ENCODE results near the gene CHST15. TPM values are rescaled to one million over a fixed set of nuclear protein-coding genes. Genes with fewer than 3 reads are reported as not detected.

The CHST15 gene
- total and polyA plus RNA-seq, 2 of the 13 experiments (the other 11 are each of a cell fraction or from before 2014, with no cell fraction given): 1.4 to 94.7 TPM

GRCh38 chr10:124035928-124036558, 57.4 kb downstream of the CHST15 start (continued):
- TF ChIP-seq ZBTB14 (CRISPR knock-in tag; IDR thresholded peaks at IDR 0.05): no peak
- TF ChIP-seq ZNF891 (CRISPR knock-in tag; IDR thresholded peaks at IDR 0.05): peak; percentile 62; the same call in 1 of the 2 replicates
- TF ChIP-seq AKNA (CRISPR knock-in tag; IDR thresholded peaks at IDR 0.05; ENCODE audit: borderline replicate concordance): no peak
- peak; percentile 92; the same call in 1 of the 2 replicates for TF ChIP-seq ZKSCAN8 (CRISPR knock-in tag; IDR thresholded peaks at IDR 0.05; ENCODE audit: borderline replicate concordance)
- peak; percentile 68; the same call in 1 of the 2 replicates for TF ChIP-seq MTERF4 (CRISPR knock-in tag; IDR thresholded peaks at IDR 0.05)
- no peak for TF ChIP-seq LCORL (IDR thresholded peaks at IDR 0.05)
- TF ChIP-seq LCORL (CRISPR knock-in tag; IDR thresholded peaks at IDR 0.05): peak; percentile 99
- TF ChIP-seq HOXA5 (CRISPR knock-in tag; IDR thresholded peaks at IDR 0.05): 0 out of 2 replicates have a peak, but pooled peaks have one; percentile 30
- peak; percentile 56; the same call in 1 of the 2 replicates for TF ChIP-seq STAT5B (CRISPR knock-in tag; IDR thresholded peaks at IDR 0.05)
- TF ChIP-seq SP1 (IDR thresholded peaks at IDR 0.05): no peak
- TF ChIP-seq SP1 (CRISPR knock-in tag; IDR thresholded peaks at IDR 0.05): peak; percentile 45; the same call in 1 of the 2 replicates
- TF ChIP-seq ZNF30 (CRISPR knock-in tag; IDR thresholded peaks at IDR 0.05): no peak
- peak; percentile 46 for TF ChIP-seq YY1 (IDR thresholded peaks at IDR 0.05; ENCODE audit: insufficient read depth, insufficient replicate concordance, low read depth, low read length)
- no peak for TF ChIP-seq ETV6 (CRISPR knock-in tag; conservative IDR thresholded peaks at IDR 0.05)
- TF ChIP-seq RFX1 (IDR thresholded peaks at IDR 0.05): no peak
- TF ChIP-seq ELF1 (CRISPR knock-in tag; IDR thresholded peaks at IDR 0.05): peak; percentile 80; the same call in 1 of the 2 replicates
- peak in 1 of 2 experiments; percentile 92; a peak in 2 of 4 replicates for TF ChIP-seq EP300 (IDR thresholded peaks at IDR 0.05; ENCODE audit: low read depth in 2 of 2, low read length in 2 of 2)
- peak; percentile 91 for TF ChIP-seq EP300 (CRISPR knock-in tag; IDR thresholded peaks at IDR 0.05; ENCODE audit: borderline replicate concordance)
- no peak for TF ChIP-seq PHF5A (CRISPR knock-in tag; IDR thresholded peaks at IDR 0.05; ENCODE audit: low read depth, unreplicated experiment)
- no peak for TF ChIP-seq EZH2 (conservative IDR thresholded peaks at IDR 0.05; ENCODE audit: low read depth, low read length)
- peak; percentile 95 for TF ChIP-seq ZNF18 (CRISPR knock-in tag; IDR thresholded peaks at IDR 0.05; ENCODE audit: insufficient replicate concordance)
- no peak for TF ChIP-seq ATF5 (CRISPR knock-in tag; IDR thresholded peaks at IDR 0.05; ENCODE audit: low read depth)

Data from HepG2 (cell line).